GM23248 (cell line): Measurements from ENCODE around the gene HS6ST1. TPM values are rescaled to one million over a fixed set of nuclear protein-coding genes. Genes with fewer than 3 reads are reported as not detected.

Experiments used
- DNase-seq: peaks from one replicate; pipeline ENCODE4 v3.0.0-alpha.2; 2015
- H2AFZ ChIP-seq: fragments of 200-600 bp; sonication (generic); 2 replicates; pipeline ENCODE4 v1.6.1; 2016; ENCODE audit warnings: antibody characterized with exemption
- H3F3A ChIP-seq: fragments of 200-600 bp; sonication (generic); 2 replicates; pipeline ENCODE4 v1.6.1; 2016; ENCODE audit warnings: mild to moderate bottlenecking, antibody characterized with exemption, mixed run types; ENCODE audit not compliant: insufficient read depth
- H3K27ac ChIP-seq: fragments of 200-600 bp; sonication (generic); 2 replicates; pipeline ENCODE4 v1.5.1; 2016; ENCODE audit warnings: mild to moderate bottlenecking
- H3K27me3 ChIP-seq: fragments of 200-600 bp; sonication (generic); replicated peaks from 2 replicates; pipeline ENCODE4 v1.6.1; 2016; ENCODE audit warnings: mild to moderate bottlenecking; ENCODE audit not compliant: insufficient read depth
- H3K36me3 ChIP-seq: fragments of 200-600 bp; sonication (generic); 2 replicates; pipeline ENCODE4 v1.6.1; 2016; ENCODE audit warnings: low read depth, mild to moderate bottlenecking
- H3K4me1 ChIP-seq: fragments of 200-600 bp; sonication (generic); 2 replicates; pipeline ENCODE4 v1.6.1; 2016; ENCODE audit warnings: mild to moderate bottlenecking; ENCODE audit not compliant: insufficient read depth
- H3K4me2 ChIP-seq: fragments of 200-600 bp; sonication (generic); one replicate; pipeline ENCODE4 v1.6.1; 2016; ENCODE audit warnings: mild to moderate bottlenecking; ENCODE audit not compliant: unreplicated experiment
- H3K4me3 ChIP-seq: fragments of 200-600 bp; sonication (generic); 2 replicates; pipeline ENCODE4 v1.5.1; 2016; ENCODE audit warnings: mild to moderate bottlenecking
- H3K79me2 ChIP-seq: fragments of 200-600 bp; sonication (generic); 2 replicates; pipeline ENCODE4 v1.6.1; 2016; ENCODE audit warnings: mild to moderate bottlenecking; ENCODE audit not compliant: insufficient read depth
- H3K9ac ChIP-seq: fragments of 200-600 bp; sonication (generic); 2 replicates; pipeline ENCODE4 v1.6.1; 2016; ENCODE audit warnings: mild to moderate bottlenecking
- H3K9me2 ChIP-seq: fragments of 200-600 bp; sonication (generic); 2 replicates; pipeline ENCODE4 v1.6.1; 2016; ENCODE audit warnings: mixed run types, mild to moderate bottlenecking, moderate library complexity; ENCODE audit not compliant: insufficient read depth
- H3K9me3 ChIP-seq: fragments of 200-600 bp; sonication (generic); one replicate; pipeline ENCODE4 v1.6.1; 2017; ENCODE audit warnings: low read depth
- H4K20me1 ChIP-seq: fragments of 200-600 bp; sonication (generic); 2 replicates; pipeline ENCODE4 v1.6.0; 2016; ENCODE audit not compliant: insufficient read depth
- EZH2 ChIP-seq: fragments of 200-600 bp; sonication (generic); IDR thresholded peaks from 2 replicates; pipeline ENCODE4 v1.6.1; 2018; ENCODE audit warnings: antibody characterized with exemption, mild to moderate bottlenecking; ENCODE audit not compliant: insufficient read depth, poor library complexity, severe bottlenecking
- EZH2phosphoT487 ChIP-seq: fragments of 200-600 bp; sonication (generic); IDR thresholded peaks from 2 replicates; pipeline ENCODE4 v1.6.1; 2018; ENCODE audit warnings: antibody characterized with exemption, moderate library complexity, mild to moderate bottlenecking, low read depth; ENCODE audit not compliant: insufficient read depth
- WGBS, 2 experiments: methylation state at CpG; one replicate each; pipeline ENCODE4 v1.1.6; 2015 to 2017; ENCODE audit warnings: low lambda C conversion rate in 2 of 2, low coverage in 1 of 2; ENCODE audit errors: missing lambda C conversion rate in 2 of 2; 5-methylcytosine and 5-hydroxymethylcytosine counted together
- in situ Hi-C: fragments of 300-500 bp; cut with MboI; formaldehyde crosslinking; loops from 2 replicates; pipeline ENCODE4 v1.15.0; 2020
- polyA plus RNA-seq: library from polyadenylated mRNA; unstranded; fragments of >200 nt; fragmentation: Nextera tagmentation; extraction: Ambion mirVana; gene quantifications from 2 replicates; pipeline ENCODE4 v1.2.1, GENCODE V29; 2016
- total RNA-seq: library from RNA; depleted of rRNA; stranded (reverse); fragments of >200 nt; shearing (Covaris generic); gene quantifications from 2 replicates; pipeline ENCODE4 v1.2.3, GENCODE V29; 2014

The HS6ST1 gene
- total and polyA plus RNA-seq, 2 experiments from 2014 or later = 3.3 to 27.3 TPM

- no peaks in the 10 kb centered on the region for H4K20me1 ChIP-seq
- H3K4me2 ChIP-seq = no peak overlapping the region
- in situ Hi-C loops = no loop called here
- H3K36me3 ChIP-seq = no peaks in the 10 kb centered on the region
- no peaks in the 10 kb centered on the region for H3K27me3 ChIP-seq
- peaks cover 19% of the 10 kb centered on the region for H3K4me1 ChIP-seq
- H3F3A ChIP-seq = peaks cover 16% of the 10 kb centered on the region
- no peaks in the 10 kb centered on the region for H3K9me3 ChIP-seq
- DNase-seq = no peak
- H2AFZ ChIP-seq = no peak overlapping the region
- H3K79me2 ChIP-seq = no peaks in the 10 kb centered on the region
- no peak for TF ChIP-seq EZH2
- TF ChIP-seq EZH2phosphoT487 = no peak
- H3K9ac ChIP-seq = no peak overlapping the region
- WGBS, 2 experiments = 87 to 90% methylated on average over 16 of the region's 16 CpGs
- no peak overlapping the region for H3K4me3 ChIP-seq
- H3K27ac ChIP-seq = no peak overlapping the region
- no peaks in the 10 kb centered on the region for H3K9me2 ChIP-seq
Observed at GRCh38 chr2:128358941-128359731, 40.5 kb upstream of the HS6ST1 start.

GRCh38 chr2:128357506-128358370, 39.1 kb upstream of the HS6ST1 start:
- H3K4me1 ChIP-seq = peaks cover 8% of the 10 kb centered on the region
- H3K9me2 ChIP-seq = no peaks in the 10 kb centered on the region
- WGBS, 2 experiments = 77 to 78% methylated on average over 12 of the region's 12 CpGs
- H3K27me3 ChIP-seq = no peaks in the 10 kb centered on the region
- no peak overlapping the region for H3K4me3 ChIP-seq
- no peak overlapping the region for H3K27ac ChIP-seq
- H3F3A ChIP-seq = peaks cover 16% of the 10 kb centered on the region
- H4K20me1 ChIP-seq = no peaks in the 10 kb centered on the region
- H3K79me2 ChIP-seq = no peaks in the 10 kb centered on the region
- TF ChIP-seq EZH2 = no peak
- no peak for TF ChIP-seq EZH2phosphoT487
- H3K9ac ChIP-seq = no peak overlapping the region
- no peak for DNase-seq
- H3K9me3 ChIP-seq = no peaks in the 10 kb centered on the region
- H3K36me3 ChIP-seq = no peaks in the 10 kb centered on the region
- in situ Hi-C loops = no loop called here
- H3K4me2 ChIP-seq = no peak overlapping the region
- no peak overlapping the region for H2AFZ ChIP-seq

- Histone ChIP-seq H3F3A (peaks cover 16% of the 10 kb centered on the region), H3K9me2 (no peaks in the 10 kb centered on the region), H3K79me2 (no peaks in the 10 kb centered on the region), H3K27ac (no peak overlapping the region), H2AFZ (no peak overlapping the region), H3K9me3 (no peaks in the 10 kb centered on the region), H3K4me2 (no peak overlapping the region), H3K4me1 (no peaks in the 10 kb centered on the region; the same call in 1 of the 2 replicates), H3K36me3 (no peaks in the 10 kb centered on the region), H3K27me3 (no peaks in the 10 kb centered on the region), H3K9ac (no peak overlapping the region), H3K4me3 (no peak overlapping the region), H4K20me1 (no peaks in the 10 kb centered on the region)
- no peak for DNase-seq
- WGBS, 2 experiments = 96 to 100% methylated on average over 2 of the region's 2 CpGs
- TF ChIP-seq EZH2 = no peak
- TF ChIP-seq EZH2phosphoT487 = no peak
- in situ Hi-C loops = no loop called here
Observed at GRCh38 chr2:128356127-128356526, 37.5 kb upstream of the HS6ST1 start.

- in situ Hi-C loops = no loop called here
- Histone ChIP-seq H3K27me3 (no peaks in the 10 kb centered on the region), H3K27ac (no peak overlapping the region), H3K36me3 (no peaks in the 10 kb centered on the region), H2AFZ (no peak overlapping the region), H3K79me2 (no peaks in the 10 kb centered on the region), H3K4me3 (no peak overlapping the region), H3K4me1 (no peaks in the 10 kb centered on the region; the same call in 1 of the 2 replicates), H3K9me3 (no peaks in the 10 kb centered on the region), H3K9me2 (no peaks in the 10 kb centered on the region), H3K9ac (no peak overlapping the region), H3F3A (peaks cover 16% of the 10 kb centered on the region), H3K4me2 (no peak overlapping the region), H4K20me1 (no peaks in the 10 kb centered on the region)
- DNase-seq = peak; percentile 69
- WGBS, 2 experiments = 60 to 66% methylated on average over 6 of the region's 6 CpGs
- TF ChIP-seq EZH2 = no peak
- no peak for TF ChIP-seq EZH2phosphoT487
Observed at GRCh38 chr2:128354726-128355470, 36.2 kb upstream of the HS6ST1 start.
